Frontal cortex (tissue), 4 donors: Measurements from ENCODE around the gene ZDHHC16. TPM values are rescaled to one million over a fixed set of nuclear protein-coding genes. Genes with fewer than 3 reads are reported as not detected.

ENCODE experiments used
- DNase-seq, 2 donors: peaks; one replicate each; pipeline ENCODE4 v3.0.0; 2012; ENCODE audit warnings: low spot score in 2 of 2
- FAIRE-seq: peaks from 2 replicates; lab custom pipeline; 2012; peaks lifted over from hg19 to GRCh38; lab: Jason Lieb, UNC
- total RNA-seq: library from RNA; depleted of rRNA; stranded (reverse); fragments of >200 nt; gene quantifications from one replicate; pipeline ENCODE4 v1.2.3, GENCODE V29; 2014
- donor health status: control.
- donor health status: control.
- donor health status: control.

Gene ZDHHC16
- total RNA-seq, 1 donor from 2014 or later = 22.0 TPM

- no peak for FAIRE-seq
Observed at GRCh38 chr10:97428572-97428981, 17.4 kb upstream of the ZDHHC16 start.

GRCh38 chr10:97434055-97434454, 11.9 kb upstream of the ZDHHC16 start:
- FAIRE-seq (no peak), DNase-seq (no peak)

More at GRCh38 chr10:97428572-97428981, 17.4 kb upstream of the ZDHHC16 start:
- DNase-seq = no peak

GRCh38 chr10:97434557-97434956, 11.4 kb upstream of the ZDHHC16 start:
- no peak for FAIRE-seq
- no peak for DNase-seq

GRCh38 chr10:97435211-97435610, 10.8 kb upstream of the ZDHHC16 start:
- FAIRE-seq (no peak), DNase-seq (no peak)

- DNase-seq = no peak
- FAIRE-seq = no peak
Observed at GRCh38 chr10:97442277-97442676, 3.7 kb upstream of the ZDHHC16 start.

- FAIRE-seq (no peak), DNase-seq (no peak)
Observed at GRCh38 chr10:97444212-97444611, 1.8 kb upstream of the ZDHHC16 start.

- FAIRE-seq = no peak
- DNase-seq = no peak
Observed at GRCh38 chr10:97445357-97445721, 636 bp upstream of the ZDHHC16 start.

- DNase-seq = no peak
- FAIRE-seq = no peak
Observed at GRCh38 chr10:97450828-97451227, 4.9 kb downstream of the ZDHHC16 start.

- no peak for FAIRE-seq
- DNase-seq = no peak
Observed at GRCh38 chr10:97451605-97452004, 5.6 kb downstream of the ZDHHC16 start.

- DNase-seq = no peak
- no peak for FAIRE-seq
Observed at GRCh38 chr10:97452352-97452751, 6.4 kb downstream of the ZDHHC16 start.

- no peak for FAIRE-seq
- no peak for DNase-seq
Observed at GRCh38 chr10:97454330-97455036, 8.5 kb downstream of the ZDHHC16 start.

- FAIRE-seq = no peak
- no peak for DNase-seq
Observed at GRCh38 chr10:97456034-97456685, 10.2 kb downstream of the ZDHHC16 start.

GRCh38 chr10:97456686-97457065, 10.7 kb downstream of the ZDHHC16 start:
- FAIRE-seq (no peak), DNase-seq (no peak)

- FAIRE-seq (no peak), DNase-seq (no peak)
Observed at GRCh38 chr10:97459111-97459510, 13.1 kb downstream of the ZDHHC16 start.

- no peak for DNase-seq
- no peak for FAIRE-seq
Observed at GRCh38 chr10:97459933-97460332, 14.0 kb downstream of the ZDHHC16 start.

GRCh38 chr10:97462309-97462708, 16.3 kb downstream of the ZDHHC16 start:
- FAIRE-seq = no peak
- DNase-seq = no peak

- FAIRE-seq = no peak
- peak in 1 of 2 donors; percentile 61 for DNase-seq
Observed at GRCh38 chr10:97463363-97464132, 17.6 kb downstream of the ZDHHC16 start.

GRCh38 chr10:97464226-97464625, 18.3 kb downstream of the ZDHHC16 start:
- no peak for DNase-seq
- no peak for FAIRE-seq

- FAIRE-seq = no peak
Observed at GRCh38 chr10:97465982-97466381, 20.0 kb downstream of the ZDHHC16 start.

GRCh38 chr10:97466755-97467154, 20.8 kb downstream of the ZDHHC16 start:
- FAIRE-seq (no peak), DNase-seq (no peak)

More at GRCh38 chr10:97465982-97466381, 20.0 kb downstream of the ZDHHC16 start:
- DNase-seq = no peak

GRCh38 chr10:97468162-97468561, 22.2 kb downstream of the ZDHHC16 start:
- DNase-seq = no peak
- FAIRE-seq = no peak
